WTC11 (cell line): ENCODE data around the gene MYOZ3.

Experiments
- ESRRA ChIP-seq: sonication (generic); formaldehyde crosslinking; IDR thresholded peaks from 2 replicates; pipeline ENCODE4 v1.8.1; 2022; ENCODE audit warnings: mild to moderate bottlenecking, missing genetic modification reagents, borderline replicate concordance
- RELA ChIP-seq: sonication (generic); formaldehyde crosslinking; IDR thresholded peaks from 2 replicates; pipeline ENCODE4 v1.8.1; 2022; ENCODE audit warnings: missing genetic modification reagents, mild to moderate bottlenecking, borderline replicate concordance
- TP53 ChIP-seq: sonication (generic); formaldehyde crosslinking; IDR thresholded peaks from 2 replicates; pipeline ENCODE4 v1.8.1; 2023; ENCODE audit warnings: mild to moderate bottlenecking, missing genetic modification reagents
- ZNF232 ChIP-seq: sonication (generic); formaldehyde crosslinking; IDR thresholded peaks from 2 replicates; pipeline ENCODE4 v1.8.0; 2022; ENCODE audit warnings: mild to moderate bottlenecking, missing genetic modification reagents
- ZNF671 ChIP-seq: fragments of 250-450 bp; sonication (Bioruptor Pico); IDR thresholded peaks from 2 replicates; pipeline ENCODE4 v1.8.0; 2021; ENCODE audit warnings: mild to moderate bottlenecking
- TF ChIP-seq, protein P1 (sequence below): fragments of 200-600 bp; IDR thresholded peaks from 2 replicates; pipeline ENCODE4 v1.8.0; 2022; ENCODE audit warnings: antibody characterized with exemption
- TF ChIP-seq, protein P2 (sequence below): sonication (generic); formaldehyde crosslinking; IDR thresholded peaks from 2 replicates; pipeline ENCODE4 v1.8.1; 2023; ENCODE audit warnings: mild to moderate bottlenecking, missing genetic modification reagents
- TF ChIP-seq, protein P3 (sequence below): sonication (generic); formaldehyde crosslinking; conservative IDR thresholded peaks from 2 replicates; pipeline ENCODE4 v1.8.1; 2022; ENCODE audit warnings: mild to moderate bottlenecking, missing genetic modification reagents

DNA sequence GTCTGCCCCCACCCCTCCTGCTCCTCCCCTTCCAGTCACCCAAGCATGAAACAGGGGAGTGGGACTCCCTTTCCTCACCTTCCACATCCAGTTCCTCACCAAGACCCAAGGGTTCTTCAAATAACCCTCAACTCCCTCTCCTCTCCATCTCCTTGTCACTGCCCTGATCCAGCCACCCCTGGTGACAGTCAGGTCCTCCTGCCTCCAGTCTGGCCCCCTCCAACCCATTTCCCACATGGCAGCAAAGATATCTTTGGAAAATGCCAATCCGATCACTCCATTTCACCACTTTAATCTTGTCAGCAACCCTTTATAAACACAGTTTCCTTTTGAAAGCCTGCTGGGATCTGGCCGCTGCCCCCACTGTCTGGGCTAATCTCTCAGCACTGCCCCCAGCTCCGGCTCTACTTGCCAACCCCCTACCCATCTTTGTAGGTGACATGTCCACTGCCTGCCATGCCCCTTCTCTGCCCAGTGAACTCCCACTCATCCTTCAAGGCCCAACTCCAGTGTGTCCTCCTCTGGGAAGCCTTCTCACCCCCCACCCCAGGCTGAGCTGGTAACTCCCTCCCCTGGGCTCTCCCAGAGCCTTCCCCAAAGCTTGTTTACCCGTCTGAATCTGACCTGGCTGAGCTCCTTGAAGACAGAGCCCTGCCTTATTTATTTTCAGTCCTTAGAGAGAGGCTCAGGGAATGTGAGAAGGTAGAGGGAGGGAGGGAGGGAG is 781 bp upstream of the MYOZ3 start:
- no peak for TF ChIP-seq TP53
- TF ChIP-seq ZNF232 (CRISPR knock-in tag) = no peak
- TF ChIP-seq, protein P1, sequence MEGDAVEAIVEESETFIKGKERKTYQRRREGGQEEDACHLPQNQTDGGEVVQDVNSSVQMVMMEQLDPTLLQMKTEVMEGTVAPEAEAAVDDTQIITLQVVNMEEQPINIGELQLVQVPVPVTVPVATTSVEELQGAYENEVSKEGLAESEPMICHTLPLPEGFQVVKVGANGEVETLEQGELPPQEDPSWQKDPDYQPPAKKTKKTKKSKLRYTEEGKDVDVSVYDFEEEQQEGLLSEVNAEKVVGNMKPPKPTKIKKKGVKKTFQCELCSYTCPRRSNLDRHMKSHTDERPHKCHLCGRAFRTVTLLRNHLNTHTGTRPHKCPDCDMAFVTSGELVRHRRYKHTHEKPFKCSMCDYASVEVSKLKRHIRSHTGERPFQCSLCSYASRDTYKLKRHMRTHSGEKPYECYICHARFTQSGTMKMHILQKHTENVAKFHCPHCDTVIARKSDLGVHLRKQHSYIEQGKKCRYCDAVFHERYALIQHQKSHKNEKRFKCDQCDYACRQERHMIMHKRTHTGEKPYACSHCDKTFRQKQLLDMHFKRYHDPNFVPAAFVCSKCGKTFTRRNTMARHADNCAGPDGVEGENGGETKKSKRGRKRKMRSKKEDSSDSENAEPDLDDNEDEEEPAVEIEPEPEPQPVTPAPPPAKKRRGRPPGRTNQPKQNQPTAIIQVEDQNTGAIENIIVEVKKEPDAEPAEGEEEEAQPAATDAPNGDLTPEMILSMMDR = no peak
- TF ChIP-seq ESRRA = no peak
- no peak for TF ChIP-seq RELA (CRISPR knock-in tag)
- TF ChIP-seq, protein P2, sequence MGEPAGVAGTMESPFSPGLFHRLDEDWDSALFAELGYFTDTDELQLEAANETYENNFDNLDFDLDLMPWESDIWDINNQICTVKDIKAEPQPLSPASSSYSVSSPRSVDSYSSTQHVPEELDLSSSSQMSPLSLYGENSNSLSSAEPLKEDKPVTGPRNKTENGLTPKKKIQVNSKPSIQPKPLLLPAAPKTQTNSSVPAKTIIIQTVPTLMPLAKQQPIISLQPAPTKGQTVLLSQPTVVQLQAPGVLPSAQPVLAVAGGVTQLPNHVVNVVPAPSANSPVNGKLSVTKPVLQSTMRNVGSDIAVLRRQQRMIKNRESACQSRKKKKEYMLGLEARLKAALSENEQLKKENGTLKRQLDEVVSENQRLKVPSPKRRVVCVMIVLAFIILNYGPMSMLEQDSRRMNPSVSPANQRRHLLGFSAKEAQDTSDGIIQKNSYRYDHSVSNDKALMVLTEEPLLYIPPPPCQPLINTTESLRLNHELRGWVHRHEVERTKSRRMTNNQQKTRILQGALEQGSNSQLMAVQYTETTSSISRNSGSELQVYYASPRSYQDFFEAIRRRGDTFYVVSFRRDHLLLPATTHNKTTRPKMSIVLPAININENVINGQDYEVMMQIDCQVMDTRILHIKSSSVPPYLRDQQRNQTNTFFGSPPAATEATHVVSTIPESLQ (CRISPR knock-in tag) = no peak
- TF ChIP-seq ZNF671 (CRISPR knock-in tag) = no peak
- TF ChIP-seq, protein P3, sequence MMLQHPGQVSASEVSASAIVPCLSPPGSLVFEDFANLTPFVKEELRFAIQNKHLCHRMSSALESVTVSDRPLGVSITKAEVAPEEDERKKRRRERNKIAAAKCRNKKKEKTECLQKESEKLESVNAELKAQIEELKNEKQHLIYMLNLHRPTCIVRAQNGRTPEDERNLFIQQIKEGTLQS (CRISPR knock-in tag) = no peak
